ENCODE data around the gene TTLL13.

DNA sequence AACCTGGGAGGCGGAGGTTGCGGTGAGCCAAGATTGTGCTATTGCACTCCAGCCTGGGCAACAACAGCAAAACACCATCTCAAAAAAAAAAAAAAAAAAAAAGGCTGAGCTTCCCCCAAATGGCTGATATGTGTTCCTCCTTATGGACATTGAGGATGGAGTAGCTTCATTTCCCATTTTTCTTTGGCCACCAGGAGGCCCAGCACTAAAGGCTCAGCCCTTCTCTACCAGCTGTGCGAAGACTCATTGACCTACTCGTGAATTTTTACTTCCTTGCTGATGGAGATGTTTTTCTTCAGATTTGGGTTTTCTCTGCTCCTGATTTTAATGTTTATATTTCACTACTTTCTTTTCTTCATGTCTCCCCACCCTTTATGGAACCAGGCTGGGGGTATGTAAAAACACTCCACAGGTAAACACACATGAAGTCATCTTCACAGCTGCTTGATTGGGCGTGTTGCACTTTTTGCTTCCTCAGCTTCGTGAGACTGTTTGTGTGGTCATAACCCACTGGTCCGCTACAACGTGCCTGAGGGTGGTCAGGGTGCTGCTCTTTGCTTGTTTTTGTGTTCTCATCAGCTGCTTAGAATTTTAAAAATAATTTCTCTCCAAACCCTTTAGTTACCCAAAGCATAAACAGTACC is 34.7 kb upstream of the TTLL13 start:
- TF ChIP-seq, protein P1, sequence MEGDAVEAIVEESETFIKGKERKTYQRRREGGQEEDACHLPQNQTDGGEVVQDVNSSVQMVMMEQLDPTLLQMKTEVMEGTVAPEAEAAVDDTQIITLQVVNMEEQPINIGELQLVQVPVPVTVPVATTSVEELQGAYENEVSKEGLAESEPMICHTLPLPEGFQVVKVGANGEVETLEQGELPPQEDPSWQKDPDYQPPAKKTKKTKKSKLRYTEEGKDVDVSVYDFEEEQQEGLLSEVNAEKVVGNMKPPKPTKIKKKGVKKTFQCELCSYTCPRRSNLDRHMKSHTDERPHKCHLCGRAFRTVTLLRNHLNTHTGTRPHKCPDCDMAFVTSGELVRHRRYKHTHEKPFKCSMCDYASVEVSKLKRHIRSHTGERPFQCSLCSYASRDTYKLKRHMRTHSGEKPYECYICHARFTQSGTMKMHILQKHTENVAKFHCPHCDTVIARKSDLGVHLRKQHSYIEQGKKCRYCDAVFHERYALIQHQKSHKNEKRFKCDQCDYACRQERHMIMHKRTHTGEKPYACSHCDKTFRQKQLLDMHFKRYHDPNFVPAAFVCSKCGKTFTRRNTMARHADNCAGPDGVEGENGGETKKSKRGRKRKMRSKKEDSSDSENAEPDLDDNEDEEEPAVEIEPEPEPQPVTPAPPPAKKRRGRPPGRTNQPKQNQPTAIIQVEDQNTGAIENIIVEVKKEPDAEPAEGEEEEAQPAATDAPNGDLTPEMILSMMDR (IDR thresholded peaks at IDR 0.05): peak in 4 of 6 experiments; percentile 16 to 45 (median 40)
- no peak for TF ChIP-seq POLR2A (IDR thresholded peaks at IDR 0.05)
